Large intestine (tissue), 3 donors: ENCODE data around the gene COPG2. TPM values are rescaled to one million over a fixed set of nuclear protein-coding genes. Genes with fewer than 3 reads are reported as not detected.

Experiments
- DNase-seq, 2 donors: peaks; one replicate each; pipeline versions ENCODE4 v3.0.0 to v3.0.0-alpha.2; 2013
- H3K27ac ChIP-seq: one replicate; pipeline ENCODE4 v1.5.1; 2013; ENCODE audit warnings: low read length
- H3K27me3 ChIP-seq: 2 replicates; pipeline ENCODE4 v1.6.1; 2013; ENCODE audit warnings: low read length; ENCODE audit not compliant: control insufficient read depth, insufficient read depth
- H3K36me3 ChIP-seq: 2 replicates; pipeline ENCODE4 v1.6.1; 2013; ENCODE audit warnings: low read length; ENCODE audit not compliant: control insufficient read depth, insufficient read depth
- H3K4me1 ChIP-seq: one replicate; pipeline ENCODE4 v1.6.1; 2013; ENCODE audit warnings: low read length; ENCODE audit not compliant: control insufficient read depth, insufficient read depth
- H3K4me3 ChIP-seq: one replicate; pipeline ENCODE4 v1.5.1; 2013; ENCODE audit warnings: low read length
- H3K9me3 ChIP-seq: one replicate; pipeline ENCODE4 v1.6.1; 2013; ENCODE audit warnings: mild to moderate bottlenecking, low read depth, low read length, moderate library complexity; ENCODE audit not compliant: control insufficient read depth
- WGBS: methylation state at CpG from one replicate; pipeline ENCODE4 v1.1.5; 2013; ENCODE audit warnings: low lambda C conversion rate; ENCODE audit not compliant: insufficient coverage; 5-methylcytosine and 5-hydroxymethylcytosine counted together
- polyA plus RNA-seq: library from polyadenylated mRNA; unstranded; fragments of 120-200 nt; gene quantifications from one replicate; pipeline ENCODE4 v1.2.1, GENCODE V29; 2013

COPG2 gene
- polyA plus RNA-seq, 1 donor = 20.8 TPM

GRCh38 chr7:130490311-130490791 lies 178.2 kb downstream of the COPG2 start:
- peak overlapping the region; percentile 45 for H3K27ac ChIP-seq
- H3K4me3 ChIP-seq = peak overlapping the region; percentile 43
- peaks cover 3% of the 10 kb centered on the region for H3K36me3 ChIP-seq
- peaks cover 18% of the 10 kb centered on the region for H3K4me1 ChIP-seq
- DNase-seq = peak in 1 of 2 donors; percentile 26
- H3K27me3 ChIP-seq = peaks cover 8% of the 10 kb centered on the region
- 60% methylated on average over 2 of the region's 21 CpGs for WGBS
- H3K9me3 ChIP-seq = peaks cover 25% of the 10 kb centered on the region

- Histone ChIP-seq H3K27me3 (peaks cover 8% of the 10 kb centered on the region), H3K27ac (peak overlapping the region; percentile 10), H3K4me3 (no peak overlapping the region), H3K9me3 (peaks cover 25% of the 10 kb centered on the region), H3K36me3 (no peaks in the 10 kb centered on the region), H3K4me1 (peaks cover 18% of the 10 kb centered on the region)
- no CpG with 5 or more reads among the region's 10 CpGs for WGBS
- peak in 1 of 2 donors; percentile 17 for DNase-seq
These were observed 179.2 kb downstream of the COPG2 start for GRCh38 chr7:130489140-130489983.

GRCh38 chr7:130488392-130489139 lies 180.0 kb downstream of the COPG2 start:
- Histone ChIP-seq H3K4me1 (peaks cover 18% of the 10 kb centered on the region), H3K27me3 (peaks cover 8% of the 10 kb centered on the region)

DNA sequence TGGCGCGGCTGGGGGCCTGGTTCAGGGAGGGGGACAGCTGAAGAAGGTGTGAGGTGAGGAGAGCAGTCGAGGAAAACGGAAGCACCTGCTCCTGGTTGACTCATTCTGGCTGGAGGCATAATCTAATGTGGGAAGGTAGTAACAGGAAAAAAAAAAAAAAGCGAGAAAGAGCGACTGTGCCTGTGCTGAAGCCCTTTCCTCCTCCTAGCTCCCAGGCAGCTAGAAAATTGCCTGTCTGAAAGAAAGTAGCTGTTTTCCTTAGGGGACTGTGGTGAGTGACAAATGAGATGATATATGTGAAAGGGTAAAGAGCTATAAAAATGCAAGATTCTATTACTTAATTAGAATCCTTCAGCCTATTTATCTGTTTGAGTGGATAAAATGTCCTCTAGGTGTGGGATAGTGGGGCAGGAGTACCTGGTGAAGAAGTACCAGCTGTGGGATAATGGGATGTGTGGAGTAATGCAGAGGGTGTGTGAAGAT lies 181.6 kb downstream of the COPG2 start:
- Histone ChIP-seq H3K36me3 (no peaks in the 10 kb centered on the region), H3K4me3 (peak overlapping the region; percentile 70), H3K4me1 (peaks cover 22% of the 10 kb centered on the region), H3K9me3 (peaks cover 16% of the 10 kb centered on the region), H3K27me3 (no peaks in the 10 kb centered on the region), H3K27ac (peak overlapping the region; percentile 82)
- WGBS = 14% methylated on average over 2 of the region's 6 CpGs
- peak in 1 of 2 donors; percentile 50 for DNase-seq

More at GRCh38 chr7:130488392-130489139, 180.0 kb downstream of the COPG2 start:
- DNase-seq = no peak
- H3K4me3 ChIP-seq = no peak overlapping the region
- no peak overlapping the region for H3K27ac ChIP-seq
- no CpG with 5 or more reads among the region's 7 CpGs for WGBS
- H3K36me3 ChIP-seq = no peaks in the 10 kb centered on the region
- peaks cover 25% of the 10 kb centered on the region for H3K9me3 ChIP-seq

GRCh38 chr7:130486114-130486953 lies 182.2 kb downstream of the COPG2 start:
- Histone ChIP-seq H3K4me3 (peak overlapping the region; percentile 70), H3K27ac (peak overlapping the region; percentile 82), H3K36me3 (no peaks in the 10 kb centered on the region), H3K27me3 (no peaks in the 10 kb centered on the region), H3K4me1 (peaks cover 24% of the 10 kb centered on the region), H3K9me3 (peaks cover 10% of the 10 kb centered on the region)
- DNase-seq = peak; percentile 84 to 94
- WGBS = 10% methylated on average over 2 of the region's 67 CpGs

GRCh38 chr7:130485734-130486113 lies 182.8 kb downstream of the COPG2 start:
- Histone ChIP-seq H3K4me1 (peaks cover 24% of the 10 kb centered on the region), H3K27ac (peak overlapping the region; percentile 82), H3K4me3 (peak overlapping the region; percentile 70), H3K36me3 (no peaks in the 10 kb centered on the region), H3K9me3 (peaks cover 4% of the 10 kb centered on the region), H3K27me3 (no peaks in the 10 kb centered on the region)
- no peak for DNase-seq
- 0% methylated on average over 1 of the region's 11 CpGs for WGBS

DNA sequence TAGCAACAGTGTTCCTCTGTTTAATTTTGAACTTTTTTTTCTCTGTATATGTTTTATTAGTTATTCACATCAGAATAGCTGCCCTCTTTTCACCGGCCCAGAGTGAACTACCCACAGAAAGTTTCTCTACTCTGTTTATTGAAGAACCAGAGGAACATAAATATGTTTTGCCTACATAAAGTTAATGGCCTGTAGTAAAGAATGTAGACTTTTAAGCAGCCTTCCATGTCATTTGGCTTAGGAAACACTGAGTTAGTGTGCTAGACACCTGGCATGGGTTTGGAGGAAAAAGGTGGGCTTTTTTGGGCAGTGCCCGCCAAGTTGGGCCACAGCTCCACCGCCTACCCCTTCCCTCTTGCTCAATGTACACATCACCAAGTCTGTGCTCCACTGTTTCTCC lies 185.5 kb downstream of the COPG2 start:
- WGBS = no CpG with 5 or more reads among the region's 3 CpGs
- DNase-seq = no peak
- Histone ChIP-seq H3K36me3 (no peaks in the 10 kb centered on the region), H3K4me3 (no peak overlapping the region), H3K4me1 (peaks cover 15% of the 10 kb centered on the region), H3K27ac (no peak overlapping the region), H3K9me3 (peaks cover 3% of the 10 kb centered on the region), H3K27me3 (no peaks in the 10 kb centered on the region)

DNA sequence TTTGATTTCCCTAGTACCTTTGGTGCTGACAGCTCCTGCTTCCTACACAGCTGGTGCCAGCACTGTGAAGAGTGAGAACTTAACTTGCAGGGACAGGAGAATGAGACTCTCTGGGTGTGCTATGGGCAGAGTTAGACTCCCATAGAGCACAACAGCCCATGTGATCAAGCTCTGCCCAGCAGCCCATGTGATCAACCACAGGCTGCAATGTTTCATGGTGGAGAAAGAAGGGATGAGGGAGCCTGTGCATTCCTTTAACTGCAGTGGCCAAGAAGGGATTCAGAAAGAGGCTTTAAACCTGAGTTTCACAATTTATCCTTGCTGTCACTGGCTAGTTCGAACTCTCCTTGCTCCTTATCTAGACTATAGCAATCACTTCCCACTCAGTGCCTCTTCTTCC lies 186.7 kb downstream of the COPG2 start:
- no CpG with 5 or more reads among the region's 1 CpG for WGBS
- peaks cover 6% of the 10 kb centered on the region for H3K4me1 ChIP-seq
- H3K4me3 ChIP-seq = no peak overlapping the region
- H3K9me3 ChIP-seq = peaks cover 3% of the 10 kb centered on the region
- DNase-seq = peak in 1 of 2 donors; percentile 31
- no peaks in the 10 kb centered on the region for H3K36me3 ChIP-seq
- H3K27me3 ChIP-seq = no peaks in the 10 kb centered on the region
- no peak overlapping the region for H3K27ac ChIP-seq

DNA sequence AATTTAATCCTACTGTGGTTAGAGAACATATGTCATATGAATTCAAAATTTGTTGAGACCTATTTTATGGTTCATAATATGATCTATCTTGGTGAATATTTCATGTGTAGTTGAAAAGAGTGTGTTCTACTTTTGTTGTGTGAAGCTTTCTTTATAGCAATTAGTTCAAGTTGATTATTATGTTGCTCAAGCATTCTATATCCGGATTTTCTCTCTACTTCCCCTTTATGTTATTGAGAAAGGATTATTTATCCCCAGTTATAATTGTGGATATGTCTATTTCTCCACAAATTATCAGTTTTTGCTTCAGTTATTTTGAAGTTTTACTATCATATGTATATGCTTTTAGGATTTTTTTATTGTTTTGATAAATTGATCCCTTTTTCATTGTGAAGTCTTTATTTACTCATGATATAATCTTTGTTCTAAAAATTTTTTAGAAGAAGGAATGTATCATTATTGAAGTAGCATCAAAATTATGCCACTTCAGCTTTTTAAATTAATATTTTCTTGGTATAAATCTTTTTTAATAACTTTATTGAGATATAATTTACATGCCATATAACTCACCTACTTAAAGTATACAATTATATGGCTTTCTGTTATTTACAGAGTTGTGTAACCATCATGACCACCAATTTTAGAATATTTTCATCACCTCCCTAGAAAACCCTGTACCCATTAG lies 188.7 kb downstream of the COPG2 start:
- H3K4me1 ChIP-seq = peaks cover 6% of the 10 kb centered on the region
- no peaks in the 10 kb centered on the region for H3K27me3 ChIP-seq
- no CpG with 5 or more reads among the region's 1 CpG for WGBS
- H3K4me3 ChIP-seq = no peak overlapping the region
- DNase-seq = no peak
- no peaks in the 10 kb centered on the region for H3K36me3 ChIP-seq
- H3K9me3 ChIP-seq = no peaks in the 10 kb centered on the region
- H3K27ac ChIP-seq = no peak overlapping the region
